Measurements from ENCODE around the gene PMP22.
"Not testable (repeated sequence)": the region's sequence is repeated elsewhere in the genome, so short reads cannot be mapped to it uniquely, and the experiment has no call there.

The PMP22 gene

DNA sequence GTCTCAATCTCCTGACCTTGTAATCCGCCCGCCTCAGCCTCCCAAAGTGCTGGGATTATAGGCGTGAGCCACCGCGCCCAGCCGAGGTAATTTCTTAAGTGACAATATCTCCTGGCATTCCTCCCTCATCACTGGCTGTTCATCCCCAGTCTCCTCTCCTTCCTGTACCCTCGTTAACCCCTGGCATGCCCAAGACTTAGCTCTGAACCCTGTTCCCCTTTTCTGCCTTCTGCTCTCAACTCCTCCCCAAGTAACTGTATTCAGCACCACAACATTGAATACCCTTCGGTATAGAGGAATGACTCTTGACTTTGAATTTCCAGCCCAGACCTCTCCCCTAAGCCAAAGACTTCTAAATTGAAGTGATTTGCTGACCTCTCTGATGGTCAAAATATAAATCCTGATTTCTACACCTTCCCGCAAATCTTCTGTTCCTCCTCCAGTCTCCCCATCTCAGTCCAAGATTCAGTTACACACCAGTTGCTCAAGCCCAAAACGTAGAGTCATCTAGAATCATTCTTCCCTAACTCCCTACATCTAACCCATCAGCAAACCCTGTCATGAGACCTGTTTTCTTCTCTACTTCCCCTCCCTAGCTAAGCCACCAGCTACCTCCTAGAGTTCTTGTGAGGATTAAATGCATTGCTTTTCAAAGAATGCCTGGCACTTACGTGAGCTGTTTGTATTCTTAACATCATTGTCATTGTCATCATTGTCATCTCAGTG, 14.8 kb downstream of the PMP22 start:
- no peak for DNase-seq (ENCODE audit: low read depth)

DNA sequence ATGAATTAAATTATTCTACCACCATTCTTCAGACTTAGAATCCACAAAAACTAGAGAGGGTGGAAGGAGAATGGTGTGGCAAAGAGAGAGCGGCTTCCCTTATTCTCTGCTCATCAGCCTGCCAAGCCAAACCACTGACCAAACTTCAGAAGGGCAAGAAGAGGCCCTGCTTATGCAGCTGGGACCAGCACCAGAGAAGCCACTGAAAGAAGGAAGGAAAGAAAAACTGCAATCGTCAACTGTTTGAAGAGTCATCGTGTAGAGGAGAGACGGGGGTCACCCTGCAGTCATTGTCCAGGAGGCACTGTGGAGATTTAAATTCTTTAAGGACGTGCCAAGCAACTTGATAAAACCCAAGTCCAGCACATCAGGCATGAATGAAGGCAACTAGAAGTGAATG, 15.6 kb downstream of the PMP22 start:
- DNase-seq (ENCODE audit: low read depth), result no peak

GRCh38 chr17:15247891-15248529, 17.1 kb downstream of the PMP22 start:
- no peak for DNase-seq (ENCODE audit: low read depth)

DNA sequence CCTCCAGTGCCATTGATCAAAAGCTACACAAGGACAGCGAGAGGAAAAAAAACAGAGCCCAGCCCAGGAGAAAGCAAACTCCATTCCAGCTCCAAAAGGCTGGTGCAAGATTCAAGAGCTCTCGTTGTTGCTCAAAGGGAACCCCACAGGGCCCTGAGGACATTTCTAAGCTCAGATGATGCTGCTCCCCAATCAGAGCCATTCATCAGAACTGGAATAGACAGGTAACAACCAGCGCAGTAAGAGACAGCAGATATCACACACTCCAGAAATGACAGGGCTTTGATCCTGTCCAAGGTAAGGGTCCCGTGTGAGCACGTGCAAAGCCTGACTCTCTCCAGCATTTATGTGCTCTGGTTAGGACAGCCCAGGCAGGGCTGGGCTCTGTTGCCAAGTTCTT, 20.1 kb downstream of the PMP22 start:
- DNase-seq (ENCODE audit: low read depth), result no peak

GRCh38 chr17:15240644-15241043, 24.5 kb downstream of the PMP22 start:
- DNase-seq (ENCODE audit: low read depth), result no peak

DNA sequence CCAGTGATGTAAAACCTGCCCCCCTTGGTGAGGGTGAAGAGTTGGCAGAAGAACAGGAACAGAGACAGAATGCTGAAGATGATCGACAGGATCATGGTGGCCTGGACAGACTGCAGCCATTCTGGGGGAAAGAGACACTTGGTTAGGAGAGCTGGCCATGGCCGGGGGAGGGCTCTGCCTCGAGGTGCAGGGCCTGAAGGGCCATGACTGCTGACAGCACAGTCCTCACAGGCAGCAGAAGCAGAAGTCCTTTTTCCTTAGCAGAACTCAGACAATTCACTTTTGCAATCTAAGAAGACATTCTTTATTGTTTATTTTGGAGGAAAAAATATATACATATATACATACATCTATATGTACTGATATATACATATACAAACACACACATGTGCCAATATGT, 25.6 kb downstream of the PMP22 start:
- no peak for DNase-seq (ENCODE audit: low read depth)

DNA sequence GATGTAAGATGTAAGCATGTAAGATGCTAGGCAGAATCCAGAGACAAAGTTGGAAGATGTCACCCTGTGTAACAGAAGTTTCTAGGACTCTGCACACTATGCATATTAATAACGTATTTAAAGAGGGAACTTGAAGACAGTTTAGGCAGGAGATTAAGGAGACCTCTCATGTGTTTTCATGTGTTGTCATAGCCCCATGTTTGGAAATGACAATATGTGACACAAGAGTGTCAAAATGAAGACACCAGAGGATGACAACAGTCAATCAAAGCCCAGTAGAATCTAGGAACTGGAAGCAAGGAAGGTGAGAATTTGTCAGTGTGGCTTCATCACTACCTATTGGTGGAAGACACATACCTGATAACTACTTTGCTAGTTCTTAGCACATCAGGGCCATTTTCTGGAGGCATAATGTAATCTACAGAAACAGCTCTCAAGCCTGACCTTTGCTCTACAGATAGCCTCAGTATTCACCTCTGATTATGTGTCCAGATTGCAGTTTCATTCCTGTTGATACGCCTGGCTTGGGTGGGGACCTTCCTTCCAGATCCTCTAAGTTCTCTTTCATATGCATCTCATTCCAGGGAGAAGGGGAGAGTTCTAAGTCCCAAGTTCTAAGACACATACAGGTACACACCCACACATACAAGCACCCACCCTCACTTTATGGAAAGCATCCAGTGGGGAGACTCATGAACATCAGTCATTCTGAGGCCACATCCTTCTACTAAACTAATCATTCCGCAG, 26.3 kb downstream of the PMP22 start:
- DNase-seq (ENCODE audit: low read depth), result no peak

DNA sequence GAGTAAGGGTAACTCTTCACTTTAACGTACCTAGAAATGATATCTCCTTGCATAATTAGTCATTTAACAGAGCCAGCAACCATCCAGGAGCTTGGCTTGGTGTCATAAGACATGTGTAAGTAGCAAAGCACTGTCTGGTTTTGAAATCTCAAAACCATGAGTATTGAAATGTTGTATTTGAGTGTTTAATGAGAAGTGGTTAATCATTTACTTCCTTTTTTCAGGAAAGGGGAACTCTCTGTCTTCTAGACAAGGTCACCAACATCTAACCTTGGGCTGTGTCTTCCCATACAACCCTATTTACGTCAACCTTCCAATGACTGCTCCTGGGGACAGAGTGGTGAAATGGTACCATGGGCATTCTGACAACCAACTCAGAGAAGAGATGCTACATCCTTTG, 27.1 kb downstream of the PMP22 start:
- no peak for DNase-seq (ENCODE audit: low read depth)

DNA sequence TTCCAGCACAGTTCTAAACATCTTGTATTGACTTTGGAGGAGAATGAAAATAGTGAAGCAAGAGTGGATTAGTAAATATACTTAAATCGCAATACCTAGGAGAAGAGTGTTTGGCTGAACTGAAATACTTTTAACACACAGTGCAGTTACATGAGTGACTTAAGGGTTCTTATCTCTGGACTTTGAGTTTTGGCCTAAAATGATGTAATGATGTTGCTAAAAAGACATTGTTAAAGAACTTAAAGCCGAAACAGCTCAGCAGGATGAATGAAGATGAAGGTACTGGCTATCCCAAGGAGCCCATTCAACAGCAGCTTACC, 28.1 kb downstream of the PMP22 start:
- no peak for DNase-seq (ENCODE audit: low read depth)

DNA sequence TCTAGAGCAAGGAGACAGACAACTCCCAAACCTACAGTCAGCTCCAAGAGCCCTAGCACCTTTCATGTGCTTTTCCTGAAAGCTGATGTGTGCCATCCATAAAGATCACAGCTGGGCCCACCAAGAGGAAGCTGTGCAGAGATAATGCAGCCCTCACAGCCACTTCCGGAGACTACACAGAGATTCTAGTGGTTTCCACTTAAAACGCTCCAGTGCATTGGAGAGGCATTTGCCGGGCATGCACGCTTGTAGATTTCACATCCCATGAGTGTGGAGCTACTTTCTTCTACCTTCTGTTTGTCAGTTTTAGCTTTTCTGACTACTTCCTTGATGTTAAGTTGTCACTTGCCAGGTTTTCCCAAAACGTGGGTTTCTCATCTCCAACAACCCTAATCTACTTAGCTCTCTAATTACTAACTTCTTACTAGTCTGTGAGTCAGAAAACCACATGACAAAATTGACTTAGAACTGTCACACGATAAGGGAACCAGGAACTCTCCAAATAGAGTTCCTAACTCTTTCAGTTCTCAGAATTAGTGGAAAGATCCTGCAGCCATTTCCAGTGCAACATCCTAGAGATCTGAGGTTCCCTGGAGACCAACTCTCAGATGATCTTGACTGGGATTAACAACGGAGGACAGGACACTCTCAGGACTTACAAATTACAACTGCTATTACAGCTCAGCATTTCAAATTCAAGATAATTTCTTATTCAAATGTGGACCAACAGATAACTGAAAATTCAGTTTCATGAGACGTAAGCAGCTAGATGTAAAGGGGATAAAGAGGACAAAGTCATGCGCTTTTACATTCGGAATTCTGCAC, 28.6 kb downstream of the PMP22 start:
- no peak for DNase-seq (ENCODE audit: low read depth)

GRCh38 chr17:15233971-15234370, 31.2 kb downstream of the PMP22 start:
- DNase-seq (ENCODE audit: low read depth), result no peak

- no peak for DNase-seq (ENCODE audit: low read depth)
Measured at GRCh38 chr17:15233022-15233805, 31.9 kb downstream of the PMP22 start.

DNA sequence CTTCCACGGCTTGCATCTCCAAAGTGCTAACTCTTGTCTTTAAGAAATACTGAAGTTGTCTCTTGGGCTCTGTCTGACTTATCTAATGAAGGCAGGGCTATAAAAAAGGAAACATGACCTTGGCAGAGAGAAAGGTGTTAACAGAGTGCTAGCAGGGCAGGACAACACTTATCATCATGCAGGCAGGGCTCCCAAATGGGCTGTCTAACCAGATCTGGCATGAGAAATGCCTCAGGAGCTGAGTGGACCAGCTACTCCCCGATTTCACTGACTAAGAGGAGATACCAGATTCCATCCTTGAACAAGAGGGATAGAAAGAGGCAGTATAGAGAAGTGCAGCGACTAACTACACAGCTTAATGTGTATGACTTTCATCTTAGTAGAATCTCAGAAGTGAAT, 32.6 kb downstream of the PMP22 start:
- no peak for DNase-seq (ENCODE audit: low read depth)

GRCh38 chr17:15231851-15232516, 33.1 kb downstream of the PMP22 start:
- no peak for DNase-seq (ENCODE audit: low read depth)

GRCh38 chr17:15230866-15231265, 34.3 kb downstream of the PMP22 start:
- DNase-seq (ENCODE audit: low read depth), result no peak

- DNase-seq (ENCODE audit: low read depth), result not testable (repeated sequence)
Measured at GRCh38 chr17:15221827-15222226, 43.3 kb downstream of the PMP22 start.

DNA sequence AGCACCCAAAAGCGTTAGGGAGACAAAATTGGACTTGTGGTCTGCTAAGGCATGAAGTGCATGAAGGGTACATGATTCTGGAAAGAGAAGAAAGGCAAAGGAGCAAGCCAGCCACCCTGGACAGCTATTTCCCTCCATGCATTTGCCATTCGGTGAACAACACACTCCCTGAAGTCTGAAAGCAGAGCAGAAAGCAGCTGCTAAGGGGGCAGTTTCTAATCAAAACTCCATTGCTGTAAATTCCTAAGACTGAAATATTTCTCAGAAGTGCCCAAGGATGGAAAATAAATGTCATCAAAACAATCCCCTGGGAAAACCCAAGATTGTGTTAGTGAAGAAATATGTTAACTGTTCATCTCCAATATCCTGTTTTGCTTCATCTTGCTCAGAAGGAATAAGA, 44.3 kb downstream of the PMP22 start:
- no peak for DNase-seq (ENCODE audit: low read depth)

- no peak for DNase-seq (ENCODE audit: low read depth)
Measured at GRCh38 chr17:15216481-15216880, 48.6 kb downstream of the PMP22 start.

DNA sequence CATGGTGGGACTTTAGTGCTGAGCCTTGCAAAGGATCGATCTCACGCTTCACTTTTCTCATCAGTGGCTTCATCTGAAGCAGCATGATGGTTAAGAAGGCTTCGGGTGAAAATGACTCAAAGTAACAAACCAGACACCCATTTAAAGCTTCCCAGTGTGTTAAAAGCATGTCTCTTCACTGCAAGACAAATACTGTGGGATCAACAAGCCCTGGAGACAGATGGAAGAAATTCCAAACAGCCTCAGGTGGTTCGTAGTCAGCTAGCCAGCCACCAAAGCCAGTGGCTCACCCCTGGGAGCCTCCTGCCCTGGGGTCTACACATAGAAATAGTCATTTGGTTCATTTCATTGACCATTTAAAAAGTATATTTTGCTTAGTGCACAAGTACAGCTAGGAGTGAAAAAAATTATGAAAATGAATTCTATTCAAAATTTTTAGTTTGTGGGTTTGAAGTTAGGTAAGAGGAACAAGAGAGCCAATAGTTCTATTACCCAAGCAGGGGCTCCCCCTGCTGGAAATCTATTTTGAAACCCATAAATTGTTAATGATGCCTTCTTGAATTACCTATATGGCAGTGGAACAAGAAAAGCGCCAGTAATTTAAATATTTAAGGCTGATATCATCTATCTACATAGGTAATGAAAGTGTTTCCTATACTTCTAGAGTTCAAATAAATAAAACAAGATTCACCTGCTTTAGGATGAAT, 51.6 kb downstream of the PMP22 start:
- DNase-seq (ENCODE audit: low read depth), result no peak

GRCh38 chr17:15210247-15210646, 54.9 kb downstream of the PMP22 start:
- no peak for DNase-seq (ENCODE audit: low read depth)

DNA sequence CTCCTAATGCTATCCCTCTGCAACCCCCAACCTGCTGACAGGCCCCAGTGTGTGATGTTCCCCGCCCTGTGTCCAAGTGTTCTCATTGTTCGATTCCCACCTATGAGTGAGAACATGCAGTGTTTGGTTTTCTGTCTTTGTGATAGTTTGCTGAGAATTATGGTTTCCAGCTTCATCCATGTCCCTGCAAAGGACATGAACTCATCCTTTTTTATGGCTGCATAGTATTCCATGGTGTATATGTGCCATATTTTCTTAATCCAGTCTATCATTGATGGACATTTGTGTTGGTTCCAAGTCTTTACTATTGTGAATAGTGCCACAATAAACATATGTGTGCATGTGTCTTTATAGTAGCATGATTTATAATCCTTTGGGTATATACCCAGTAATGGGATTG, 62.1 kb downstream of the PMP22 start:
- DNase-seq (ENCODE audit: low read depth), result not testable (repeated sequence)

Measured in activated T-cell treated with anti-CD3 and anti-CD28 coated beads for 24 hours (primary cell).